Measurements from ENCODE around the gene CACNB1.

DNA sequence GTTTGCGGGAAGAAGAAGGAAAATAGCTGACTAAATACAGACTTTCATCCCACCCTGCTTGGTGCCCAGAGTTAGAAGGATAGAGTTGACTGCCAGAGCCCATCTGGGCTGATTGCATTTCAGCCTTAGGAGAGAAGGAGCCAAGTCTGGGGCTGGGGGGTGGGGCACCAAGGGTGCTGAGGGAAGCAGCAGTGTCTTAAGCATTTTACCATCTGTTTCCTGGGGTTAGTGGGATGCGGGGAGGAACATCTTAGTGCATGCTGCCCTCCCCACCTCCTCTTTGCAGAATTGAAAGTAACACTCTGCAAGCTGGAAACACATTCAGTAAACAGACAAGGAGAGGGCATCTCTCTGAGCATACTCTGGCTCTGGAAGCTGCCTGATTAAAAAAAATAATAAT lies 30.0 kb downstream of the CACNB1 start:
- no peak for TF ChIP-seq POLR2AphosphoS5 (IDR thresholded peaks at IDR 0.05)
- TF ChIP-seq, protein P1, sequence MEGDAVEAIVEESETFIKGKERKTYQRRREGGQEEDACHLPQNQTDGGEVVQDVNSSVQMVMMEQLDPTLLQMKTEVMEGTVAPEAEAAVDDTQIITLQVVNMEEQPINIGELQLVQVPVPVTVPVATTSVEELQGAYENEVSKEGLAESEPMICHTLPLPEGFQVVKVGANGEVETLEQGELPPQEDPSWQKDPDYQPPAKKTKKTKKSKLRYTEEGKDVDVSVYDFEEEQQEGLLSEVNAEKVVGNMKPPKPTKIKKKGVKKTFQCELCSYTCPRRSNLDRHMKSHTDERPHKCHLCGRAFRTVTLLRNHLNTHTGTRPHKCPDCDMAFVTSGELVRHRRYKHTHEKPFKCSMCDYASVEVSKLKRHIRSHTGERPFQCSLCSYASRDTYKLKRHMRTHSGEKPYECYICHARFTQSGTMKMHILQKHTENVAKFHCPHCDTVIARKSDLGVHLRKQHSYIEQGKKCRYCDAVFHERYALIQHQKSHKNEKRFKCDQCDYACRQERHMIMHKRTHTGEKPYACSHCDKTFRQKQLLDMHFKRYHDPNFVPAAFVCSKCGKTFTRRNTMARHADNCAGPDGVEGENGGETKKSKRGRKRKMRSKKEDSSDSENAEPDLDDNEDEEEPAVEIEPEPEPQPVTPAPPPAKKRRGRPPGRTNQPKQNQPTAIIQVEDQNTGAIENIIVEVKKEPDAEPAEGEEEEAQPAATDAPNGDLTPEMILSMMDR (IDR thresholded peaks at IDR 0.05): no peak
- no peak for TF ChIP-seq POLR2A (IDR thresholded peaks at IDR 0.05)
- TF ChIP-seq EP300 (IDR thresholded peaks at IDR 0.05): no peak

All from gastroesophageal sphincter (tissue), 3 donors.